ENCODE measurements around the gene SFRP5. TPM values are rescaled to one million over a fixed set of nuclear protein-coding genes. Genes with fewer than 3 reads are reported as not detected.
A peak's percentile ranks its signal among the peaks of the same experiment; 100 is the strongest.

Gene SFRP5
- total RNA-seq, 3 donors from 2014 or later: 0.41 to 23.0 (median 1.0) TPM

- no peak for DNase-seq
- TF ChIP-seq CTCF (IDR thresholded peaks at IDR 0.05): no peak
- no peaks in the 10 kb centered on the region for H3K36me3 ChIP-seq (ENCODE audit: low read depth)
- no peak overlapping the region for H3K4me3 ChIP-seq
- ATAC-seq: no peak
- H3K9me3 ChIP-seq: no peaks in the 10 kb centered on the region
- no peaks in the 10 kb centered on the region for H3K4me1 ChIP-seq (ENCODE audit: low read depth)
- intact Hi-C loops (cut with DNase I, micrococcal nuclease): no loop called here
Measured at GRCh38 chr10:97785231-97785630, 13.4 kb upstream of the SFRP5 start.

GRCh38 chr10:97784200-97784810, 12.5 kb upstream of the SFRP5 start:
- no peak for DNase-seq
- Histone ChIP-seq H3K4me1 (ENCODE audit: low read depth) (no peaks in the 10 kb centered on the region), H3K4me3 (no peak overlapping the region), H3K9me3 (no peaks in the 10 kb centered on the region), H3K36me3 (ENCODE audit: low read depth) (no peaks in the 10 kb centered on the region)
- no peak for TF ChIP-seq CTCF (IDR thresholded peaks at IDR 0.05)
- ATAC-seq: no peak
- intact Hi-C loops (cut with DNase I, micrococcal nuclease): no loop called here

- intact Hi-C loops (cut with DNase I, micrococcal nuclease): no loop called here
- ATAC-seq: no peak
- Histone ChIP-seq H3K4me1 (ENCODE audit: low read depth) (no peaks in the 10 kb centered on the region), H3K36me3 (ENCODE audit: low read depth) (no peaks in the 10 kb centered on the region), H3K9me3 (no peaks in the 10 kb centered on the region), H3K4me3 (no peak overlapping the region)
- no peak for TF ChIP-seq CTCF (IDR thresholded peaks at IDR 0.05)
- no peak for DNase-seq
Measured at GRCh38 chr10:97782455-97783228, 10.8 kb upstream of the SFRP5 start.

- no peaks in the 10 kb centered on the region for H3K9me3 ChIP-seq
- H3K4me1 ChIP-seq (ENCODE audit: low read depth): no peaks in the 10 kb centered on the region
- intact Hi-C loops (cut with DNase I, micrococcal nuclease): no loop called here
Measured at GRCh38 chr10:97781618-97782331, 10.0 kb upstream of the SFRP5 start.

More at GRCh38 chr10:97781618-97782331, 10.0 kb upstream of the SFRP5 start:
- Histone ChIP-seq H3K4me3 (no peak overlapping the region), H3K36me3 (ENCODE audit: low read depth) (no peaks in the 10 kb centered on the region)
- no peak for TF ChIP-seq CTCF (IDR thresholded peaks at IDR 0.05)
- ATAC-seq (peak; percentile 8), DNase-seq (no peak)
